Tibial nerve (tissue), 4 donors: Measurements from ENCODE around the gene C1QTNF12.

Source experiments
- CTCF ChIP-seq, 5 experiments: fragments of 200-600 bp in 3 of 5; fragments of 450-650 bp in 2 of 5; sonication (generic) in 3 of 5; IDR thresholded peaks; one replicate each; pipeline ENCODE4 v1.5.1; 2016 to 2019; ENCODE audit warnings: antibody characterized with exemption in 5 of 5, mild to moderate bottlenecking in 3 of 5, moderate library complexity in 2 of 5
- EP300 ChIP-seq, 2 donors: sonication (generic); formaldehyde crosslinking; IDR thresholded peaks; one replicate each; pipeline ENCODE4 v1.6.1; 2017; ENCODE audit warnings: antibody characterized with exemption in 2 of 2, mild to moderate bottlenecking in 1 of 2
- POLR2A ChIP-seq, 2 donors: fragments of 450-650 bp; IDR thresholded peaks; one replicate each; pipeline ENCODE4 v1.6.1; 2017; ENCODE audit warnings: antibody characterized with exemption in 2 of 2, mild to moderate bottlenecking in 2 of 2, moderate library complexity in 2 of 2

GRCh38 chr1:1198423-1199140 is 47.9 kb downstream of the C1QTNF12 start:
- TF ChIP-seq CTCF (IDR thresholded peaks at IDR 0.05): no peak
- no peak for TF ChIP-seq POLR2A (IDR thresholded peaks at IDR 0.05)
- no peak for TF ChIP-seq EP300 (IDR thresholded peaks at IDR 0.05)
